HG03432 (cell line): ENCODE measurements around the gene SOX6.
"Not testable (repeated sequence)": the region's sequence is repeated elsewhere in the genome, so short reads cannot be mapped to it uniquely, and the experiment has no call there.

Experiments used
- ATAC-seq: cut with Tn5 transposase; IDR thresholded peaks from one replicate; pipeline ENCODE4 v1.9.1; 2021; ENCODE audit warnings: mild to moderate bottlenecking, moderate library complexity; ENCODE audit not compliant: unreplicated experiment

SOX6 gene

DNA sequence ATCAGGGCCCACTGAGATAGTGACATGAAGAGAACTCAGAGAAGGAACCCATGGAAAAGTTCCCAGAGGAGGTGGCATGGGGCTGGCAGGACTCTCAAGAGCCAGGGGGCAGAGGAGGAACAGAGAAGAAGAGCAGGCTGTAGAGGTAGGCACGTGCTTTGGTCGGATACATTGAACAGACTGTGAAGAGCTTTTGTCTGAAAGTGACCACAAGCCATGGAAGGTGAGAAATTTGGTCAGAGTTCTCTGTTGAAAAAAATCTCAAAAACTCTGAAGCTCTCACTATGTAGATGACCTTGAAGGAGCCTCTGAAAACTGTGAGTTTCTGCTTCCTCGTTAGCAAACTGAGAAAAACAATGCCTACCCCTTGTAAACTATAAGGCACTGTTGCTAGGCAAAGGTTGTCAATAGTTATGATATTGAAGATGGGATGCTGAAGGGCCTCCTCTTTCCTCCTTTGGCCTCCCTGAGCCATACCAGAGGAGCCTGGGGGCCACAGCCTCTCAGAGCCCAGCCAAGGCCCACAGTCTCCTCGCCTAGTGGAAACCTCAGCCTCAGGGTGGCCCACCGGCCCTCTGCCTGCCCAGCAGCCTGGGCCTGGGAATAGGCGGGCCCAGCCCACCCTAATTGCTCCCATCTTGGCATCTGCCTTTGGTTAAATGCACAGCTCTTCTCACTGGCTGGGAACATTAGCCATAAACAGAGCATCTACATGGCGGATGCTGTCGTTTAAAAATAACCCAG is 415.7 kb downstream of the SOX6 start:
- peak; percentile 32 for ATAC-seq

DNA sequence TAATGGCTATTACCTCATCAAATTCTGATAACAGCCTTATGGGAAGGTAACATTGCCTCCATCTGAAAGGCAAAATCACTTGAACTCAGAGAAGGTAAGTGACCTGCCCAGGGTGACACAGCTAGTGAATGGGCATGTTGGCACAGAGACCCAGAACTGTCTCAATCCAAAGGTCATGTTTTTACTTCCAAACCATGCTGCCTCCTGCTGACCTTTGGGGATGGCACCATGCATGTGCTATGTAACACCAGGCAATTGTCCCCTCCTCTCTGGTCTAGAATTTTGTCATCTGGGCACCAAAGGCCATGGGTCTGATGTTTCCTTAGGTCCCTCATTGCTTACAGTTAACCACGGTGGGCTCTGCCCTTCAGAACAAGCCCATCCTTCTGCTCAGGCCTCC is 417.4 kb downstream of the SOX6 start:
- no peak for ATAC-seq

DNA sequence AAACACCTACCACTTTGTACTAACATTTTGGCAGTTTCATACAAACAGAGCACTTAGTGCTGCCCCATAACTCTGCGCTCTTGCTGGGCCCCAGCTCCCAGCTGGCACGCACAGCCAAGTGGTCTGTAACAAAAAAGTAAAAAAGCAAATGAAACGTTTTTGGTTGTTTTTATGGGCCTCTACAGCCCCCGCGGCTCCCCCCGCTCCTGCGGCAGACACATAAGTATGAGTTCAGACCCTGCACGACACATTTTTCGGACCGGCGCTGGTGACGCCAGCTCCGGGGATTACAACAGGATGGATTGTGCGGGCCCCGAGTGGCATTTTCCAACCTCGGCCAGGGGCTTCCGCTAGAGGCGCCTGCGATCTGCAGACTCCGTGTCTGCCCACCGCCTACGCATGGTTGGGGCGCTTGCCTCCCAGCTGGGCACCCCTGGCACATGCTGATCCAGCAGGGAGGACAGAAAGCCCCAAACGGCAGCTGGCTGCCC is 418.2 kb downstream of the SOX6 start:
- no peak for ATAC-seq

DNA sequence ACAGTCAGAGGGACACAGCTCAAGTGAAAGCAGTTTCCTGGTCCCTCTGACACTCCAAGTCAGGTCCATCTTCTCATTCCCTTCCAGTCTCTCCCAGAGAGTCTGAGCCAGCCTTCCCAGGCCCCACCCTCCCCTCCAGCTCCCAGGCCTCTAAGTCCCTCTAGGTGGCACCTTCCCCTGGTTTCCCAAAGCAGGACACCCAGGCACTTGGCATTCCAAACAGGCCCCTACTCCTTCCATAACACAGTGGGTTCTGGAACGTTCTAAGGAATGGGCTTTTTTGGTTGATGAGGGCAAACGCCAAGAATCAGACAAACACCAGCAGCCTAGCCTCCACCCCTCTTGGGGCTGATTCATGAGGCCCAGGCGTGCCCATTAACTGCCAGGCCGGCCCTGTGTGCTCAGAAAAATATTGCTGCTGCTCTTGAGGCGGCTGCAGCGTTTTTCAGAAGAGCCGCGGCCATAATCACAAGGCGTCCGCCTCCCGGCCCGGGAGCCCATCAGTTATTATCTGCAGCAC is 418.7 kb downstream of the SOX6 start:
- ATAC-seq: no peak

DNA sequence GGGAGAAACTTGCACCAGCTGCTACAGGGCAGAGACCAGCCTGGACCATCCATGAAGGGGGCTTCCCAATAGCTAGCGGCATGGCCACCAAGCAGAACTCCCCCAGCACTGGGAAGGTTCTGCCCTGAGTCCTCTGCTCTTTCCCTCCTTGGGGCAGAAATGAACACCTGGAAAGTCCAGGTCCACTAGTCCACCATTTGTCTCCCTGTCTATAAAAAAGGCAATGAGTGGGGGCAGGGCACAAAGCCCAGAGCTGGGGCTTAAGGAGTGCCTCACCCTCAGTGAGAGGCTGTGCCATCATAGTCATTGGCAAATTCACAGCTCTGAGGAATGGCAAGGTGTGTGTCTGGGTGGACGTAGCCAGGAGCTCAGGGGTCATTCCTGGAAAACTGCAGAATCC is 420.3 kb downstream of the SOX6 start:
- ATAC-seq: no peak

DNA sequence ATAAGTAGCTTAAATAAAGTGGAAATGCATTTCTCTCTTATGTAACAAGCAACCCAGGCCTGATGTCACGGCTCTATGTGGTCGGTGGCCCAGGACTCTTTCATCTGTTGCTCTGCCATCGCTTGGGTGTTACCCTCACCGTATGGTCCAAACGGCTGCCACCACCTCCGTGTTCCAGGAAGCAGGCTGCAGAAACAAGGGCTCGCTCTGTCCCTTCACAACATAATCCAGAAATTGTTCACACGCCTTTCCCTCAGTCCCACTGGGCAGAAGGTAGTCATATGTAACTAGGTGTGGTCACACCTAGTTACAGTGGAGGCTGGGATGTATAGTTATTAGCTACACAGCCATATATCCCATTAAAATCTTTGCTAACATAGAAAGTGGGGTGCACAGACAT is 421.0 kb downstream of the SOX6 start:
- no peak for ATAC-seq

DNA sequence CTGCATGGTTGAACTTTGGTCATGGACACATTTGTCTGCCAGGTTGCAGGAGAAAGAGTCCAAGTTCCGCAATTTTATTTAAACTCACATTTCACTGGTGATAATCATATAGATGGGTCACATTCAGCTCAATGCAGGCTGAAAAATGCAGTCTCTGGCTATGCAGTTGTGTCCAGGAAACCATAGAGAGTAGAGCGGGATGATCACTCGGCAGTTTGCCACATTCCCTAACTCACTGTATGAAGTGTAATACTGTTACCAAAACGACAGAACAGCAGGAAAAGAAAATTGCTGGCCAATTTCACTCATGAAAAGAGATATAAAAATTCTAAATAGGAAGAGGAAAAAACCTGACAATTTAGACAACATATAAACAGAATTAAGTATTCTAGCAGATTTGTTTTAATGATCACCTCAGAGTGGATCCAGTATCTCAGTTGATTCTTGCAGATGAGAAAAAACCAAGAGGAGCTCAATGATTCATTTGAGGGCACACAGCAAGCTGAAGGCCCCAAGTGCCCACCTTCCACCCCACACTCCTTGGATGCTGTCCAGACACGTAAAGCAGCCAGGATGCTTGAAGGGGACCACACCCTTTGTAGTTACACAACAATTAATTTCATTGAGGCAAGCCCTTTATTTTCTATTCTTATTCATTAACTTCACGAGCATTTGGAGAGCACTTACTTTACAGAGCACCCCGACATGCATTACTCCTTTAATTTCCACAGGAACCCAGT is 422.3 kb downstream of the SOX6 start:
- no peak for ATAC-seq

DNA sequence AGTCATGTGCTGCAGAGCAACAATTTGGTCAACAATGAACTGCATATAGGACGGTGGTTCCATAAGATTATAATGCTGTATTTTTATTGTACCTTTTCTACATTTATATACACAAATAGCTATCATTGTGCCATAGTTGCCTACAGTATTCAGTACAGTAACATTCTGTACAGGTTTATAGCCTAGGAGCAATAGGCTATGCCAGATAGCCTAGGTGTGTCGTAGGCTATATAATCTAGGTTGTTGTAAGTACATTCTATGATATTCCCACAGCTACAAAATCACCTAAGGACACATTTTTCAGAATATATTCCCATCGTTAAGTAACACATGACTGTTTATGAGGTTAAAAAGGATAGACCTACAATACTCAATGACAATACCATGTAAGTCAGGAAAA is 423.9 kb downstream of the SOX6 start:
- ATAC-seq: no peak

DNA sequence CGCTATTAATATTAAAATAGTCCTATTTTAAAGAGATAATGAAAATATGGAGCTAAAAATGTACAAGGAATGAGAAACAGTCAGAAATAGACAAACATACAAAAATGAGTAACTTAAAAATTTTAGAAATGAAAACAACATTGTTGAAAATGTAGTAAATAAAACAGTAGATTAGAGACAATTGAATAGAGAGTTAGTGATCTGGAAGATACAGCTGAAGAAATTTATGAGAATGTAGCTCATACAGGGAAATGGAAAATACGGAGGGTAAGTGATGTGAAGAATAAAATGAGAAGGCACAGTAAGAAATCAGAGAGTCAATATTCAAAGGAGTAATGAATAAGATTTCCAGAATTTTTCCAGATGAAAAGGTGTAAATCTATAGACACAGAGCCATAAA is 424.8 kb downstream of the SOX6 start:
- no peak for ATAC-seq

DNA sequence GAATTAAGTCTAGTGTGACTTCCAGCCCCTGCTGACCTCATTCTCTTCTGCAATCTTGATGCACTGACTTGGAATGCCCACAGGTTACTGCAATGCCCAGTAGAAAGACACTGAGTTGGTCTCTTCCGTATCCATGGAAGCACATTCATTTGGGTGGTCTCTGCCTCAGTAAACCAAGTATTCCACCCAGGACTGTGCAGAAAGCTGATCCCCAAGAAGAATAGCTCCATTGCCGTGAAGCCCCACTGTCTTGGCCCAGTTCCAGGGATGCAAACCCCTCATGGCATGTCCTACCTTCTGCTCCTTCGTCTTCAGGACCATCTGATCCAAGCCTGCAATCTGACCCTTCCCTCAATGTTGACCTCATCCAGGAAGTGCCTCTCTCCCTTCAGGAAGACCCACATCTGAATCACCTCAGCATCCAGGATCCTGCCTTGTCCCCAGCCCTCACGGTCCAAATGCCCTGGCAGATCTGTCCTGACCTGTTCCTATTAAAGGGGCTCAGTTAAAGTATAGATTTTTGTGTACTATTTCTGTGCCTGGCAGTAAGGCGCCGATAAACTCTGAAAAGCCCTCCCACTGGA is 425.8 kb downstream of the SOX6 start:
- no peak for ATAC-seq

DNA sequence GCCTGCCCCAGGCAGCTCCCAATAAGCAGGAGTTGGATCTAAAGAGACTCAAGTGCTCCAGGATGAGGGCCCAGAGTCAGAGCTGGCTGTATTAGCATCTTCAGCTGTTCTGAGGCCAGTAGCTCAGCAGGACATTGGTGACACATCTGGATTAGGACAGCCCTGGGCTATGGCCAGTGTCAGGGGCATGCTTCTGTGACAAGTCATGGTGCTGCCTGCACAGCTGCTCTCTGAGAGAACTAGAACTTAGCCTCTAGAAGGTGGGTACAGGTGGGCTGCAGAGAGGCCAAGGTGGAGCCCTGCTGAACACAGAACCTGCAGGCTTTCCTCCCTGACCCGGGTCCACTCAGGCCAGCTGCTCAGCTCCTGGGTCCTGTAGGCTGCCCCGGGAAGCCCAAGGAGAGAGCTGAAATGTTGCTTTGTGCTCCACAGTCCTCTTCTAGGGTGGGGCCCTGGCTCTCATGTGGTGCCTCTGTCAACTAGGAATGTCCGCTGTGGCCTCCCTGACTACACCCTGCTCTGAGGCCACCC is 426.9 kb downstream of the SOX6 start:
- no peak for ATAC-seq

DNA sequence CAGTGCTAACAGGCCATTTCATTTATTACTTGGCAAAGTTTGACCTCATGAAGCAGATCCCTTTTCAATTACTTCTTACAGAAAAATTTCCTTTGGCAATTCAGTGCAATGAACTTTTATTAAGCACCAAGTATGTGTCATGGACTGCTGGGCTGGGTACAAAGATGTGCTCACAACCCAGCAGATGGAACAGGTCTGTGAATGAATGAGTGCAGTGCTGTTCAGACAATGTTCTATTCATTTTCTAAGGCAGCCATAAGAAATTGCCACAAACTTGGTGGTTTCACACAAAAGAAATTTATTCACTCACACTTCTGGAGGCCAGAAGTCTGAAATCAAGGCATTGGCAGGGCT is 428.5 kb downstream of the SOX6 start:
- ATAC-seq: no peak

DNA sequence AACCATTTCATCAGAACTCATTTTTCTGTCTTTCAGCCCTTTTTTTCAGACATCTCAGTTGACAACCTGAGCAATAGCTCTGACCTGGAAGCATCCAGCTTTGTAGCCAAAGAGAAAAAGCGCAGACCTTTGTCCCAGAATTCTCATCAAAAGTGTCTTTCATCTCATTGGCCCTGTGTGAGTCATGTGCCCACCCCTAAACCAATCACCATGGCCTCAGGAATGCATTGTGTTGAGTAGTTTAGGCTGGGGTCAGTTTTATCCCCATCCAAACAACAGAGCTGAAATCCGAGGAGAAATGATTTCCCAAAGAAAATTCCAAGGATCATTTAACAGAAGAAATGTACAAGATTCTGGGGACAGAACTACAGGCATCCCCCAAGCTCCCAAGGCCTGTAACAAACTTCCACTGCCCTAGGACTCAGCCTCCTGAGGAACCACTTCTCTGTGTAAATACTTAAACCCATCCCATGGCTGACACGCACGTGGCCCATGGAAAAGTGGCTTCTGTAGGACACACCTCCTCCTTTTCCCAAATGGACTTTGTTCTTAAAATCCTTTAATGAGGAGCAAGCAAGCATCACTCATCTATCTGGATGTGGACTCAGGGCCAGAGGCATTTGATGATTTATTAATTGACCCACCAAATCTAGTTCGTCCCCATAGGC is 429.0 kb downstream of the SOX6 start:
- no peak for ATAC-seq

DNA sequence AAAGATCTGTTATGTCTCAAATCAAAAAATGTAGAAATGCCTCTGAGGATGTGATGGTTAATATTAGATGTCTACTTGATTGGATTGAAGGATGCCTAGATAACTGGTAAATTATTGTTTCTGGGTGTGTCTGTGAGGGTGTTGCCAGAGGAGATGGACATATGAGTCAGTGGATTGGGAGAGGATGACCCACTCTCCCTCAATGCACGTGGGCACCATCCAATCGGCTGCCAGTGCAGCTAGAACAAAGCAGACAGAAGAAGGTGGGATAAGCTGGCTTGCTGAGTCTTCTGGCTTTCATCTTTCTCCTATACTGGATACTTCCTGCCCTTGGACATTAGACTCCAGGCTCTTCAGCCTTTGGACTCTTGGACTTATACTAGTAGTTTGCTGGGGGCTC is 430.3 kb downstream of the SOX6 start:
- ATAC-seq: no peak

DNA sequence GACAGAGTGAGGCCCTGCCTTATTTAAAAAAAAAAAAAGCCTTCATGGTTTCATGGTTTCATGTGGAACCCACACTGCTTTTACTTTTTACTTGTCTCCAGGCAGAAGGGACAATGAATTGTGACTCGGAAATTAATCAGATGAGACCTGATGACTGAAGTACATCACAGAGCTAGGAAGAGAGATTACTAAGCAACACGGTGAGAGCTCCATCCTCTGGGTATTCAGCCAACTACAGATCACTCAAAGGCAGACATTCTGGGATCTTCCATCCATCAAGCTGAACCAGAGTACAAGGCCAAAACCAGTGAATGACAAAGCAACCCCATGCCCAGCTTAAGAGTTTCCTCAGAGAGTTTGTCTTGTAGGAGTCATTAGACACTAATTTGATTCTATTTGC is 433.2 kb downstream of the SOX6 start:
- ATAC-seq: no peak

DNA sequence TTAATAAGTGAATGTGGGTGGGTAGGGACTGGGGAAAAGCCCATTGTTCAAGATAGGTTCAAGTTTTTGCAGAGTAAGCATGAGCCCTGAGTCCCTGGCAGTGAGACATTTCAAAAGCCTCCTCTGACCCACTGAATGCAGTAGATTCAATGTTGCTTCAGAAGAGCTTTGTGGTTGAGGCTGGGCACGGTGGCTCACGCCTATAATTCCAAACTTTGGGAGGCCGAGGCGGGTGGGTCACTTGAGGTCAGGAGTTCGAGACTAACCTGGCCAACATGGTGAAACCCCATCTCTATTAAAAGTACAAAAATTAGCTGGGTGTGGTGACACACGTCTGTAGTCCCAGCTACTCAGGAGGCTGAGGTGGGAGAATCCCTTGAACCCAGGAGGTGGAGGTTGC is 433.6 kb downstream of the SOX6 start:
- ATAC-seq: not testable (repeated sequence)

DNA sequence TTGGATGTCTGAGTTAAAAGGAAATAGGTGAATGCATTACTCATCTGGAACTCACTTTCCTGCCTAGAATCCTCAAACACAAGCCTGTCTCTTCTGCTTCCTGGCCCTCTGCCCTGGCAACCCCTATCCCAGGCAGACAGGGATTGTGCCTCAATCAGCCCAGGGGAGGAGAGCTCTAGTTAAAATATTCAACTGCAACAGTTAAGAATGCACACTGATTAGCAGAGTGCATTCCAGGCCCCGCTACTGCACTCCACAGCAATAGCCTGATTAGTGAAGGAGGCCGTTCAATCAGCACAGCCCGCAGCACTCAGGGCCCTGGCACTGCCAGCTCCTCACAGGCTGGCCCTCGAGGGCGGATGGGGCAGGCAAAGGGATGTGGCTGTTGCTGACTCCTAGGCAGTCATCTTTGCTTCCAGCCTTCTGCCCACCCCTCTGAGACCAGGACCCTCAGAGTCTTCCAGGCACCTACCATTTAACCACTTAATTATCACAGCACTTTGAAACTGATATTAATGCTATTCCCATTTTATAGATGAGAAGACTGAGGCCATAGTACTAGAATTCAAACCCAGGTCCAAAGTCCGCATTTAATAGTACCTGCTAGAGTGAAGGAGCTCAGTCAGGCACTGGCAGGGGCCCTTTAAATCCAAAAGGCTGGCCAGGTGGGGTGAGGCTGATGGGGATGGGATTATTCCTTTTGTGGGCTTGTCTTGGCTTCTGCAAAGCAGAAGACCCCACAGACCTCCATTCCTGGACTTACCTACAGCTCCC is 435.3 kb downstream of the SOX6 start:
- ATAC-seq: no peak

DNA sequence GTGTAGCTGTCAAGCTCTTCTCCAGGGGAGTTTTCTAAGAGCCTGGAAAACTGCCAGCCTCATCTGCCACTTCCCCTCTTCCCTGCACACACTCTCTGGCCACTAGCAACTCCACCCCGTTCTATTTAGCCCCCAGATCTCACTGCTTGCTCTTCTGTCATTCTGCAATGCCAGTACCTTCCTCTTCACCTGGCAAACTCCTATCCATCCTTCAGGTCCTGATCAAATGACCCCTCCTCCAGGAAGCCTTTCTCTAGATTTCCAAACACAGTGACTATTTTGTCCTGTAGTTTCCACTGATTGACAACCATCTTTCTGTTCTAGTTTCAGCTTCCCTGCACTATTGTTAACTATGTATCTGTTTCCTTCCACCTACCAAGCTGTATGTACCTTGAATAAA is 437.7 kb downstream of the SOX6 start:
- ATAC-seq: no peak

DNA sequence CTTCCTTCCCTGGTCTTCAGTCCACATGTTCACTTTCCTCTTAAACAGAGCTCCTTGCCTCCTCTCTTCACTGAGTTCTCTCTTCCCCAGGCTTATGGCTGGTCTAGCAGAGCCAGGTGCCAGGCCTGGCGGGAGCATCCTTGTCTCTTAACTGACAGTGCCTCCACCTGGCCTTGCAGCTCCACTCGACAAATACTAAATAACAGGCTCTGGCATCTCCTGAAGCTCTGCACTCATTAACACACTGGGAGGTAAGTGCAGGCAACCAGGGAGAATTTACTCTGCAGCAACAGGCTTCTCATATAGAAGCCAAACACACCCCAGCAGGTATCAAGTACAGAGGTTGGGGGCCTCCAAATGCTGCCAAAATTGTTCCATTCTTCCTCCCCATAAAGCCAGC is 438.1 kb downstream of the SOX6 start:
- ATAC-seq: no peak
